T-helper 9 cell (primary cell): ENCODE results near the gene SLC6A3.

Experiments
- DNase-seq: peaks from one replicate; pipeline ENCODE4 v3.0.0-alpha.2; 2020

Gene SLC6A3

GRCh38 chr5:1419476-1420210, 25.6 kb downstream of the SLC6A3 start:
- DNase-seq, result no peak

GRCh38 chr5:1418921-1419280, 26.3 kb downstream of the SLC6A3 start:
- DNase-seq, result no peak

- no peak for DNase-seq
Measured at GRCh38 chr5:1418238-1418920, 26.9 kb downstream of the SLC6A3 start.

GRCh38 chr5:1417586-1418225, 27.5 kb downstream of the SLC6A3 start:
- DNase-seq, result no peak

GRCh38 chr5:1416856-1417469, 28.3 kb downstream of the SLC6A3 start:
- DNase-seq, result no peak

- no peak for DNase-seq
Measured at GRCh38 chr5:1415626-1416360, 29.4 kb downstream of the SLC6A3 start.

- DNase-seq, result no peak
Measured at GRCh38 chr5:1415059-1415425, 30.2 kb downstream of the SLC6A3 start.

- no peak for DNase-seq
Measured at GRCh38 chr5:1414311-1415058, 30.8 kb downstream of the SLC6A3 start.

GRCh38 chr5:1413611-1414241, 31.5 kb downstream of the SLC6A3 start:
- no peak for DNase-seq

GRCh38 chr5:1413211-1413610, 32.0 kb downstream of the SLC6A3 start:
- DNase-seq, result no peak

GRCh38 chr5:1412621-1413020, 32.6 kb downstream of the SLC6A3 start:
- DNase-seq, result no peak

GRCh38 chr5:1412163-1412562, 33.1 kb downstream of the SLC6A3 start:
- no peak for DNase-seq

- no peak for DNase-seq
Measured at GRCh38 chr5:1411099-1411498, 34.1 kb downstream of the SLC6A3 start.

- no peak for DNase-seq
Measured at GRCh38 chr5:1410156-1411014, 34.9 kb downstream of the SLC6A3 start.

- DNase-seq, result no peak
Measured at GRCh38 chr5:1409381-1410110, 35.7 kb downstream of the SLC6A3 start.

- DNase-seq, result no peak
Measured at GRCh38 chr5:1406681-1407640, 38.3 kb downstream of the SLC6A3 start.

- DNase-seq, result no peak
Measured at GRCh38 chr5:1405539-1406530, 39.4 kb downstream of the SLC6A3 start.
